Left cardiac atrium (tissue), 2 donors: ENCODE measurements around the gene THAP5. TPM values are rescaled to one million over a fixed set of nuclear protein-coding genes. Genes with fewer than 3 reads are reported as not detected.

Experiments
- total RNA-seq, 2 donors: library from RNA; stranded (reverse); fragmentation: NEBNext Ultra II Directional; extraction: Animal tissue kit (Norgen Biotek cat#: 25700); gene quantifications; one replicate each; pipeline ENCODE4 v1.2.1, GENCODE V29; 2021
- donor health status: DM: no; HTN: yes; CAD: no; lungs with severe emphysema.
- donor health status: DM: yes; HTN: yes; CAD: no.

Gene THAP5
- total RNA-seq, 2 donors from 2014 or later = 21.1 to 24.2 TPM

Other genes with a start within 250 kb of the THAP5 start
- 1 to 10 TPM in 1 of 2 donors, under 1 TPM in 1; 0.47 to 3.4 TPM for gene NRCAM, start 113.3 kb downstream of the THAP5 start, total RNA-seq
- 10 to 100 TPM; 28.0 to 34.7 TPM for gene PNPLA8, start 43.6 kb downstream of the THAP5 start, total RNA-seq
- 10 to 100 TPM; 30.8 to 48.8 TPM for gene DNAJB9, start 168 bp upstream of the THAP5 start, total RNA-seq